Erythroblast (primary cell): Measurements from ENCODE around the gene HOXA6.

Experiments used
- GATA1 ChIP-seq: IDR thresholded peaks from 2 replicates; pipeline ENCODE4 v1.6.1; 2011; ENCODE audit warnings: low read depth, mild to moderate bottlenecking, control low read depth, low read length, moderate library complexity
- POLR2A ChIP-seq: IDR thresholded peaks from 2 replicates; pipeline ENCODE4 v1.6.1; 2011; ENCODE audit warnings: mild to moderate bottlenecking, low read length

- TF ChIP-seq POLR2A (no peak), GATA1 (no peak)
Observed at GRCh38 chr7:27179503-27180430, 32.2 kb upstream of the HOXA6 start.
